NCI-H146 treated with DMSO at 0.1 percent for 48 hours (cell line): ENCODE results near the gene ZDHHC7.
"Not testable (repeated sequence)": the region's sequence is repeated elsewhere in the genome, so short reads cannot be mapped to it uniquely, and the experiment has no call there.

ENCODE experiments used
- DNase-seq: peaks from one replicate; lab custom pipeline; 2025; ENCODE audit not compliant: unreplicated experiment; lab: John Stamatoyannopoulos, UW

The ZDHHC7 gene, protein sequence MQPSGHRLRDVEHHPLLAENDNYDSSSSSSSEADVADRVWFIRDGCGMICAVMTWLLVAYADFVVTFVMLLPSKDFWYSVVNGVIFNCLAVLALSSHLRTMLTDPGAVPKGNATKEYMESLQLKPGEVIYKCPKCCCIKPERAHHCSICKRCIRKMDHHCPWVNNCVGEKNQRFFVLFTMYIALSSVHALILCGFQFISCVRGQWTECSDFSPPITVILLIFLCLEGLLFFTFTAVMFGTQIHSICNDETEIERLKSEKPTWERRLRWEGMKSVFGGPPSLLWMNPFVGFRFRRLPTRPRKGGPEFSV

DNA sequence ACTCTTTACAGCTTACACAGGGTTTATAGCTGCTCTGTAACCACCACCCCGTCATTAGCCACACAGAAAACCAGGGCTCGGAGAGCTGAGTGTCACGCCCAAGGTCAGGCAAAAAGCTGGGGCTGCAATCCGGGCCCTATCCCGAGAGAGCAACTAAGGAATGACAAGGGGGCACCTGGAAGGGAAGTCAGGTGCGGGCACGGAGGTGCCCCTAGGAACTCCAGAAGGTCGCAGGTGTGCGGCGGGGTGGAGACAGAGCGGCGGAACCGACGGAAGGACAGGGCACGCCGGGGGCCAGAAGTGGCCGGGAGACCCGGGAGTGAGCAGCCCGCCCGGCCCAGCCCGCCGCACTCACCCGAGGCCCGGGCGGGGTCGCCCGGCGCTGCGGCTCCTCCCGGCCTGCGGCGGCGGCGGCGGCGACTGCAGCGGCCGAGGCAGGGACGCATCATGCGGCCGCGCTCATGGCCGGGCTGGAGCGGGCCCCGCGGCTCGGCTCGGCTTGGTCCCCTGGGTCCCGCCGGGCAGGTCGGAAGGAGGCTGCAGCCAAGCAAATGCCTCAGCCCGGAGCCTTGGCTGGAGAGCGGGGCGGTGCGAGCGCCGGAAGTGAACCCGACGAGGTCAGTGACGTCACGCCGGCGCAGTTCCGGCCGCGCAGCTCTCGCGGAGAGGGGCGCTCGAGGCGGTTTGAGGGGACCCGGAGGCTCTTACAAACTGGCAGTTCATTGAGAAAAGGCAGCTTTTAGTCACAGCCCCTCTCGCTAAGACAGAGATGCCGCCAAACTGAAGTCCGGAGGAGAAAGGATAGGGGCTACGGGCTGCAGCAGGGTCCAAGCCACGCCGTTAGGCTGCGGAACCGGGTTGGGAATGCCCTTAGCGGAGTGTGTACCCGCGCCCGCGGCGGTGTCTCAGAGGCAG, at the start of gene ZDHHC7:
TSS of gene ZDHHC7 (minus strand) at position 605 of the 915 bp plus-strand sequence. CDS start 20,917 bp downstream, outside the sequence.
- DNase-seq: peak; percentile 45

DNA sequence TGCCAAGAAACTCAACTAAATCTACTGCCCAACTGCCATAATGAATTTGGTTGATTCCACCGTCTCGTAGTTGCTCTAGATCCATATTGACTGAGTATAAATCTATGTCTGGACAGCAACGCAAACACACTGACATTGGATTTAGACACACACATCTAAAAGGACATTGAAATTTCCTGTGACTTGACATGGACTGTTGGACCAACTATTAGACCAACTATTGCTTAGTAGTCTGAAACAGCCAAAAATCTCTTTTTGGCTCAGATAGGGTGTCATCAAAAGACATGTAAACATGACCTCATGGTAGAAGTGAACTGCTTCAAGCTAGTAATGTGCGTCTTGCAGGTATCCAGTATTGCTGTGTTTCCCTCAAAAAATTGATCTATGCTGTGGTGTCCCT, 47.6 kb upstream of the ZDHHC7 start:
- DNase-seq: no peak

DNA sequence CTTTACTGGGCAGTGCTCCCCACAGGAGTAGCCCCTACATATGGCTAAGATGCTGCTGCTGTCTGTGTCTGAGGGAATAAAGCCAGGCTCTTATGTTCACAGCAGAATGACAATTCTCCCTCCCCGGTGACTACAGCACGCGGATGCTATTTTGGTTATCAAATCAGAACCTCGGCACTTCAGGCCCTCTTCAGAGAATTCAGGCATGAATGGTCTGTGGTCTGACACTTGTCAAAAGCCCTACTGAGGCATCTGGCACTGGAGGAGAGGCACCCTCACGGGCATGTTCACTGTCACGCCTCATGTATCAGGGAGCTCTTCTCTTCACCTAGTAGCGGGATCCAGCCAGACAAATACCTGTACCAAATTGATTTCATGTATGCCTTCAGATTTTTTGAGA, 46.6 kb upstream of the ZDHHC7 start:
- DNase-seq: no peak

DNA sequence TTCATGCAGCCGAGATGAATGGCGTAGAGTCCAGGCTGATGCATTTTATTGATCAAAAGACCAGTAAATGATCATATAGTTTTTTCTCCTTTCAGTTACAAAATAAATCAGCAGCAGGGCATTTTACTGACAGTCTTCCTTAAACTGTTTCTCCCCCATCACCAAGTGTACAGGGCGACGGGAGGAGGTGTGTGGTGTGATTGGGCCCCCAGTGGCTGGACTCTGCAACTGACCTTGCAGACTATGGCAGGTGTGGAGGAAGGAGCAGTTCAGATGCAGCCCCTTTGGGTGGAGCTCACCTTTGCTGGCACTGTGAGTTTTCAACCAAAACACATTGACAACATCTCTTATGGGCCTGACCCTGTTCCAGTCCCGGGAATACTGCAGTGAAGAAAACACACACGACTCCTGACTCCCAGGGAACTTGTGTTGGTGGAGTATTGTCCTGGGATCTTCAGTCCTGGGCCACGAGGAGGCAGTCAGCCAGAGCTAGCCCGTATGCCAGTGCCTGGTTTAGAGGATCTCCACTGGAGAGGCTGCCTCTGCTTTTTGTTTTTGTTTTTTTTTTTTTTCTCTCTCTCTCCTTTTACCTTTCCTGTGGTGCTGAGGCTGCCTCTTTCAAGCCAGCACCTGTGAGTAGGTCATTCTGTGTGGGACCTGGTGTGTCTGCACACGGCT, 46.0 kb upstream of the ZDHHC7 start:
- peak; percentile 7 for DNase-seq

DNA sequence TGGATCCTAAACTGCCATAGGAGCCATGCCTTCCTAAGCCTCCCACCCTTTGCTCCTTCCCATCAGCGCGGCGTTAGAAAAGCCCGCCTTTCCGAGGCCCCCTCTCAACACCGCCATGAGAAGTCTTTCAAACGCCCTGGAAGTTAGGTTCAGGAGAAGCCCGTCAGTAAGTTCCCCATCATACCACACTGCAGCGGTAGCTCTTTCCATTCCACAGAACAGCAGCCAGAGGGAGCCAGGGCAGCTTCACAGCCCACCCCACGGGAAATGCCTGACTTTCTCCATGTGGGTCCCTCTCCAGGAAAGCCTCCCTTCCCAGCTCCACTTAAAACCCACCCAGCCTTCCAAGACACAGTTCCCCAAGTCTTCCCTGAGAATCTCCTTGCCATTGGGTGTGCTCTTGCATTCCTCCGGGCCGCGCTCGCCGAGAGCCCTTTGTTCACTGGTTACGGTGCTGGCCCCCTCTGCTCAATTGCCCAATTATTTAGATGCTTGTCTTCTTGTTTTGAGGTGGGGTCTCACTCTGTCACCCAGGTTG, 44.9 kb upstream of the ZDHHC7 start:
- DNase-seq: no peak

DNA sequence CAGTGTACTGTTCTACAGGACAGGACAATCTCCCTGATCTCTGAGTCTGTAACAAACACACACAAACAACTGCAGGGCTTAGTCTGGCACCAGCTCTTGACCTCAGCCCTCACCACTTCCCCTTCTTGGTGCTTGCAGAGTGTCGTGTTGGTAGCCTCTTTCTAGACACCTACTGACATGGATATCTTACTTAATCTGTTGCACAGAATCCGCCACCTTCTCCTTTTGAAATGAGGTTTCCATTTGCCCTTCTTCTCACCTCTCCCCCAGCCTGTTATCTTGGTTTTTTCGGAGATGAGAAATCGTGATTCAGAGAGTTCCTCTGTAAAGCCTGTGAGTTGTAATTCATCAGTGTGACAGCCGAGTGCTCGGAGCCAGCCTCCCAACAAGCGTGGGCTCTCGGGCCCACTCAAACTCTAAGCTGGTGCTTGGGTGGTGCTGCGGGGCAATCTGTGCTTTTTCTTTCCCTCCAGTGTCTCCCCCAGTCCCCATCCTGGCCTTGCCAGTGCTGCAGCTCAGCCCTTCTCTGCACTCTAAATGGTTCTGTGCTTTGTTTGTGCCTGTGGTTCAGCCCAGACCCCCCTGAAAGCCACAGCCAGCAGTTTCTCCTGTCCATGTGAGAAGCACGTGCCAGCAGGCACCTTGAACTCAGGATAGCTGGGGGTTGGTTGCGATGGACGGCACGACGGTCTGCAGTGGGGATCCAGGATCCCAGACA, 44.3 kb upstream of the ZDHHC7 start:
- no peak for DNase-seq

DNA sequence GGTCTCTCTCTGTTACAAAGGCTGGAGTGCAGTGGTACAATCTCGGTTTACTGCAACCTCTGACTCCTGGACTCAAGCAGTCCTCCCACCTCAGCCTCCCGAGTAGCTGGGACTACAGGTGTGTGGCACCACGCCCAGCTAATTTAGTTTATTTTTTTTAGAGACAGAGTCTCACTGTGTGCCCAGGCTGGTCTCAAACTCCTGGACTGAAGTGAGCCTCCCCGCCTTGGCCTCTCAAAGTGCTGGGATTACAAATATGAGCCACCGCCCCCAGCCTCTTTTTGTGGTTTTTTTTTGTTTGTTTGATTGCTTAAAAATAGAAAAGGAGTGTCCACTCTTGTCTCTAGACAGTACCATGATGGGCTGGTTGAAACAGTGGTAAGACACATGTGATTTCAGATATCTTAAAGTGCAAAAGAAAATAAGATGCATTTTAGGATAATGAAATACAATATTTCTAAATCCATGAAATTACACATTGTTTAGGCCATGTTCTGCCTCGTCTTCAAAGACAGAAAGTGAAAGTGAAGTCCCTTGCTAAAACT, 43.7 kb upstream of the ZDHHC7 start:
- no peak for DNase-seq

DNA sequence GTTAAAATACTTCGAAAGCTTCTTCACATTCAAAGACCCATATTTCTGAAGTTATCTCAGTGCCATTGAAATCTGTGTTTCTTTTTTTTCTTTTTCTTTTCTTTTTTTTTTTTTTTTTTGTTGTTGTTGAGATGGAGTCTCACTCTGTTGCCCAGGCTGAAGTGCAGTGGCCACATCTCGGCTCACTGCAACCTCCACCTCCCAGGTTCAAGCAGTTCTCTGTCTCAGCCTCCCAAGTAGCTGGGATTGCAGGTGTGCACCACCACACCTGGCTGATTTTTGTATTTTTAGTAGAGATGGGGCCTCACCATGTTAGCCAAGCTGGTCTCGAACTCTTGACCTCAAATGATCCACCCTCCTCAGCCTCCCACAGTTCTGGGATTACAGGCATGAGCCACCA, 43.0 kb upstream of the ZDHHC7 start:
- not testable (repeated sequence) for DNase-seq

DNA sequence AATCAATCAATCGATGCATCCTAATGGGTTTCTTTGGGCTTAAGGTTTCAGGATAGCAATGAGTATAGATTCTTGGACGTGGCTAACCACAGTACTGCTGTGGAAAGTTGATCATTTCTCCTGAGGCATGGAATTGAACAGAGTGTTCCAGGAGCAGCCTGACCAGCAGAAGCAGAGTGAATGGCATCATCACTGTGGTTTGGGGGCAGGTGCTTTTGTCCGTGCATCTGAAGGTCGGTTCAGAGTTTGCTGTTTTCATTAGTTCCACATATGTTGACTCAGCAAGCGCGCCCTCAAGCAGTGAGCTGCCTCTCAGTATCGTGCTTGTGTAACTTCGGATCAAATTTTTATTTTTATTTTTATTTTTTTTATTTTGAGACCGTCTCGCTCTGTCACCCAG, 41.2 kb upstream of the ZDHHC7 start:
- no peak for DNase-seq

DNA sequence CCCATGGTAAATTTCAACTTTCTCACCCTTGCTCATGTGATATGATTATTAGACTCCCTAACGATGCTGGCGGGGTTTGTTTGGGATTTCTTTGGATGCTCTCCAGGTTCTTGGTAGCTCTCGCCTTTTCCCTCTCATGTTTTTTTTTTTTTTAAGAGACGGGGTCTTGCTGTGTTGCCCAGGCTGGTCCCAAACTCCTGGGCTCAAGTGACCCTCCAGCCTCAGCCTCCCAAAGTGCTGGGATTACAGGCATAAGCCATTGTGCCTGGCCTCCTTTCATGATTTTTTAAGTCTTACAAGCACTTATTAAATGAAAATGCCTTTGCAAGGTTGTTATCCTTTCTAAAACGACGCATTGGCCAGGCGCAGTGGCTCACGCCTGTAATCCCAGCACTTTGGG, 40.3 kb upstream of the ZDHHC7 start:
- no peak for DNase-seq

DNA sequence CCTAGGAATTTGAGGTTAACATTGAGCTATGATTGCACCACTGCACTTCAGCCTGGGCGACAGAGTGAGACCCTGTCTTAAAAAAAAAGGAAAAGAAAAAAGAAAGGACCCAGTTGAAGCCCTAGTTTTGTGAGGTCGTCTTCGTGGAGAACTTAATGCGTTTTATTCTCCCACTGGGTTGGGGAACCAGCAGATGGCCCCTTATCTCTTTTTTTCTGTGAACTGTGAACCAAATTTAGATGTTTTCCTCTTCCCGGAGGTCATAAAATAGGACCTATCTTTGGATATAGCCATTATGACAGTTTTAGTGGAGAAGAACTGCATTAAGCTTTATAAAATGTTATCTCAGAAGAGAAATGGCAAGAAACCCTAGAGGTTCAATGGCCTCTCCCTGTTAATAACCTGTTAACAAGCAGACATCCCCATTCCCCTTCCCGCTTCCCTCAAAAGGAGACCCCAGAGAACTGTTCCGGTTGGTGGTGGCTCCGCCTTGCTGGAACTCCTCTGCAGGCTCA, 39.8 kb upstream of the ZDHHC7 start:
- DNase-seq: no peak

DNA sequence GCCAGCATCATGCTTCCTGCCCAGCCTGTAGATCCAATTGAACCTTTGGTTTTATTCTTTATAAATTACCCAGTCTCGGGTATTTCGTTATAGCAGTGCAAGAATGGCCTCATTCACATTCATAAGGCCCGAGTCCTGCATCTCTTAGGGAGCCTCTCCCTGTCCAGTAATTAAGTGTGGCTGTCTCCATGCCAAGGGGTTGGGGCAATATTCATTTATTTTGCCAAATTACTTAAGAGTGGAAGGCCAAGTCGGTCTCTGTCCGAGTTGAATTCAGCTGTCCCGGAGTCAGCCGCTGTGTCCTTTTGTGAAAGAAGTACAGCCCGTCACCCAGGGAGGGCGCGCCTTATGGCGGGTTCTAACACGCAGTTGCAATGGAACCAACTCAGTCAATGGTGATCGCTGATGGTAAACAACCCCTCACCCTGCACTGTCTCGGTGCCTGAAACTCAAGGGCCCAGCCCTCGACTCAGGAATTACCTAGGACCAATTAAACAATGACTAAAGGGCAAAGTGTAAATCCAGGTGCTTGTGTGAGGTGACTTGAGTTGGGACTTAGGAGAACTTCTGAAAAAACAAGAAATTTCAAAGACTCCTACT, 38.5 kb upstream of the ZDHHC7 start:
- DNase-seq: no peak

DNA sequence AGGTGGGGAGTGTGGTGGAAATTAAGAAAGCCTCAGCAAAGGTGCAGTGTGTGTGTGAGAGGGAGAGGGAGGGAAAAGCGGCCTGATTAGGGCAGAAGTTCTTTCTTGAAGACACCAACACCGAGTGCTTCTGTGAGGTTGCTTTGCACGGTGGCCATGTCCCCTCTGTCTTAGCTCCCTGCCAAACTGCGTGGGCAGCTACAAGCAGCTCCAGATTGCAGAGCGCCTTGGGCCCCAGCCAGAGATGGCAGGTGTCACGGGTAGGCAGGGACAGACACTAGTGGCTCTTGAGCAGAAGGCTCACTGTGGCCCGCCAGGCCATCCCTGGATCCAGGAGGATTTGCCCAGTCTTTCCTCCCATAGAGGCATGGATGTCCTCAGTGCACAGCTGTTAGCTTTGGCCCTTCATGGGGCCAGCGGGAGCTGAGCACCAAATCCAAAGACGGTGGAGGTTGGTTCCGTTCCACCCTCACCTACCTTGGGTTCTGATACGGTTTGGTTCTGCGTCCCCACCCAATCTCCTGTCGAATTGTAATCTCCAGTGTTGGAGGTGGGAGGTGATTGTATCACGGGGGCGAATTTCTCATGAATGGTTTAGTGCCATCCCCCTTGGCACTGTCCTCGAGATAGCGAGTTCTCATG, 37.7 kb upstream of the ZDHHC7 start:
- DNase-seq: no peak

DNA sequence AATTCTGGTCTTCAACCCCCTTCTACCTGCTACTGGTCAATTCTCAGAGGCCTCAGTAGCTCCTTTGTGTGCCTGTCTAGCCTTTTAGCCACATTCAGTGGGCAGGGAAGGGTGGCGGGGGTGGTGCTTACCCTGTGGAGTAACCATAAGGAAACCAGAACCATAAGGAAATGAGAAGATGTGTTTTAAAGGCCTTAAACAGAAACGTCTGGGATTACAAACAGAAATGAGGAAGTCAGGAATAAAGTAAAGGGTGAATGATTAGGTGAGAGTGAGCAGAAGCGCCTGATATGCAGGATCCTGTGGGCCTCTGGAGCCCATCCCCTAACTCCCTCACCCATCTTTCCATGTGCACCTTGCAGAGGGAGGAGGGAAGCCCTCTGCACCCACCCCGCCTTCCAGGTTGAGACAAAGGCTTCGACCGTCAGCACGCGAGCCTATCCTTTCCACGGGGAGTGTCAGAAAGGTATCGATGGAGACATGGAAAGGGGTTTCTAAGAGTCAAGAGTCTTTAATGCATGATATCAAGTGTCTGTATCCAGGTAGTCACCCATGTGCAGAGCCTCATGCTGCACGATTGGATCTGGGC, 36.6 kb upstream of the ZDHHC7 start:
- no peak for DNase-seq

DNA sequence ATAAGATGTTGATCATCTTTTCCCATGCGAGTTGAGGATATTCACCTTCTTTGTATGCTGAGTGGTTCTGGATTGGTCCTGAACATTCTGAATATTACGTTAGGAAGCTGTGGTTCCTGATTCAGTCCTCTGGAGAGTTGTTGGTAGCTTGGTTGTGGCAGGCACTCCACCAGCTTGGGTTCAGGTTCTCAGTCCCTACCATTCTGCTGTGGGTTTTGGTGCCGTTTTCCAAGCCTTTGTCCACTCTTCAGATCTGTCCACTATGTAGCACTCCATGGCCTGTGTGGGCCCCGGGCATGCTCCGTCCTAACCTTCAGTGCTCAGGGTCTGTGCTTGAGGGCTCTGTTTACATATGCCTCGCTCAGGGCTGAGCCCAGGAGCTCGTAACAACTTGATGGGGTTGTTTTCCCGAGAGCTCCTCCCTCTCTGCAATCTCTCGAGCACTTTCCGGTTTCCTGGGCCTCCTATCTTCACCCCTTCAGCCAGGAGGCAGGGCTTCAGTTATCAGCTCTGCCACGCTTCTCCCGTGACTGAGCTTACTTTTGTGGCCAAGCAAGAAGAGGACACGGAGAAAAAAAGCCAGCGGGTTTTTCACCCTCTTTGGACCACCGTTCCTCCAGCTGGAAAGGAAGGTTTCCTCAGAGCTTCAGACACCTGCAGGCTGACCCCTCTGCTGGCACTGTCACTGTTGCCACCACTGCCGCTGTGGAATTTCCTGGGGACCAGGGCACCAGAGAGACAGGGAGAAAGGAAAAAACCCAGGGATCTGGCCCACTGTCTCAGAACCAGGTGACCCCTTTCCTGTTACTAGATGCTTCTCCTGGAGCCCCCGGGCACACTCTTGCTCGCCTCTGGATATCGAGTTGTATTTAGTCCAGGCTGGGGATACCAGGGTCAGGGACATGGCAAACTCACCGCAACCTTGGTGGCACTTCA, 35.9 kb upstream of the ZDHHC7 start:
- no peak for DNase-seq

DNA sequence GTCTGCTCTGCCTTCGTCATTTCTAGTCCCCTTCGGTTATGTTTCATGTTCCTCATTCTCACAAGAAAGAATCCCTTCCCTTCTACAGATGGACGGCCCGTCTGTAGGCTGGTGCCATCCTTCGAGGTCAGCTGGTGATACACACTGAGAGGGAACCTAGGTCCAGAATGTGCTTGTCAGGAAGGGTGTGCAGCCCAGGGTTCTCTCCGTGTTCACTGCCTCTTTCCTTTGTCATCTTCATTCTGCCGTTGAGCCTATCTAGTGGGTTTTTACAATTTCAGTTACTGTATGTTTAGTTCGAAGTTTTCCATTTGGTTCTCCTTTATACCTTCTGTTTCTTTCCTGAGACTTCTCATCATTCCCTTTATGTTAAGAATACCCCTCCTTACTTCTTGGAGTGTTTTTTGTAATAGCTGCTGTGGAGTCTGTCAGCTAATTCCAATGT, 35.2 kb upstream of the ZDHHC7 start:
- no peak for DNase-seq

DNA sequence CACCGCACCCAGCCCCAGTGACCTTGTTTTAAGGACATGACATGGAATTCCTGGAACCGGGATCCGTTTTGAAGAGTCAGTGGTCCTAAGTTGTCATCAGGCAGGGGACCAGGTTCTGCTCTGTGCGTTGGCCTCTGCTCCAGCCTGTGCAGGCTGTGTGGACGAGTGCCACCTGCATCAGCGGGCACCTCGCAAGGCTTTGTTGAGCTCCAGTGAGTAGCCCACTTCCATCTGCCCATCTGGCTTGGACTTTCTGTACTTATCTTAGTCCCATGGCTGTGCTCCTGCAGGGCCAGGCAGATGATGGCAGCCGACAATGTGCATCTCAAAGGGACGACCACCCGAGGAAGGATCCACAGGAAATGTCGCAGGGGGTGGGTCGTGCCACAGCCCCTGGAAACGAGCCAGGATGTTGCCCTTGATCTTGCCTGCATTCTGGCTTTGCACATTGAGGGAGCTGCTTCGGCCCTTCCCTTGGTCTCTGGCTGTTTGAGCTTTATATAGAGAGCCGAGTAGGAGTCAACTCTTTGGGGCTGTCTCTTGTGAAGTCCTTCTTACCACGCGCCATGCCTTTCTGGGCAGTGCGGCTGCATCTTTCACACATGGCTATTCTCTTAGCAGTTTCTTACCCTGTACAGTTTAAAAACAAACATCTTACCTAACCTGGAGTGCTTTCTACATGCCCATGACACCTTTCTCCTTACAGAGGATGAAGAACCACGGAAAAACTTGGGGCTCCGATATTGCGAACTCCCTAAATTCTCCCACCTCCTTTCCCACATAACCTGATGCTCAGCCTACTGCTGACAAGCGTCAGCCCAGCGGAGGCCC, 34.5 kb upstream of the ZDHHC7 start:
- no peak for DNase-seq
